Renal cortical epithelial cell (primary cell): ENCODE results near the gene AEN. TPM values are rescaled to one million over a fixed set of nuclear protein-coding genes. Genes with fewer than 3 reads are reported as not detected.

Experiments
- DNase-seq: peaks from one replicate; pipeline ENCODE4 v3.0.0-alpha.2; 2011; ENCODE audit warnings: low read depth
- total RNA-seq: library from RNA; depleted of rRNA; stranded (reverse); fragments of >200 nt; gene quantifications from 2 replicates; pipeline ENCODE4 v1.2.3, GENCODE V29; 2014

The AEN gene, protein sequence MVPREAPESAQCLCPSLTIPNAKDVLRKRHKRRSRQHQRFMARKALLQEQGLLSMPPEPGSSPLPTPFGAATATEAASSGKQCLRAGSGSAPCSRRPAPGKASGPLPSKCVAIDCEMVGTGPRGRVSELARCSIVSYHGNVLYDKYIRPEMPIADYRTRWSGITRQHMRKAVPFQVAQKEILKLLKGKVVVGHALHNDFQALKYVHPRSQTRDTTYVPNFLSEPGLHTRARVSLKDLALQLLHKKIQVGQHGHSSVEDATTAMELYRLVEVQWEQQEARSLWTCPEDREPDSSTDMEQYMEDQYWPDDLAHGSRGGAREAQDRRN
- total RNA-seq: 58.3 and 85.3 TPM in 2 replicates

- peak; percentile 88 for DNase-seq
Measured at GRCh38 chr15:88620995-88621772, at the start of gene AEN. TSS of gene AEN (plus strand) at chr15:88621340. CDS start at chr15:88626210, 4,870 bp downstream.

DNA sequence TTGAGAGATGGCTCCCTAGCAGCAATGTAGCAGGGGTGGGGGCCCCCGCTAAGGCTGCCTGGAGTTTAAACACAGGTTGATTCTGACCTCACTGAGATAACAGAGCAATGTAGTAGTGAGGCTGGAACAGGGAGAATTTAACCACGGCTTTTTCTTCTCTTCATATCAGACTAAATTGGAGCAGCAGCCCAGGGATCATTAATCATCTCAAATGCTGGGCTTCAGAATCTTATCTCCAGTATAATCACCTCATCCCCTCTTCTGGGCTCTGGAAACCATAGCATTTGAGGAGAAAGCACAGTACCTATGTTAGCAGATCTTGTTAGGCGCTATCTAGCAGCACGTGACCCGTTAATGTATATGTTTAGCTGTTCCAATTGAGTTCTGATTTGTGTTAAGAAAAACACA lies 49.3 kb upstream of the AEN start:
- DNase-seq: no peak

- DNase-seq: peak; percentile 8
Measured at GRCh38 chr15:88574077-88574476, 47.1 kb upstream of the AEN start.

- no peak for DNase-seq
Measured at GRCh38 chr15:88574655-88575054, 46.5 kb upstream of the AEN start.

DNA sequence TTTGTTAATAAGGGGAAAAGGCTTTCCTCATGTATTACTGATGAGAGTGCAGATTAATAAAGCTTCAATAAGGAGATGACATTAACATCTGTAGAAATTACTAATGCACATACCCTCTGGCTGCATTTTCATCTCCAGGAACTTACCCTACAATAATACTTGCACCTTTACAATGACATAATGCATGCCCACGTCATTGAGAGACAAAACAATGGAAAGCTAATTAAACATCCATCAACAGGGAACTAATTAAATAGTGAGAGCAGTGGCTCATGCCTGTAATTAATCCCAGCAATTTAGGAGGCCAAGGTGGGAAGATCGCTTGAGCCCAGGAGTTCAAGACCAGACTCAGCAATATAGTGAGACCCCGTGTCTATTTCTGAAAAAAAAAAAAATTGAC lies 41.8 kb upstream of the AEN start:
- no peak for DNase-seq

DNA sequence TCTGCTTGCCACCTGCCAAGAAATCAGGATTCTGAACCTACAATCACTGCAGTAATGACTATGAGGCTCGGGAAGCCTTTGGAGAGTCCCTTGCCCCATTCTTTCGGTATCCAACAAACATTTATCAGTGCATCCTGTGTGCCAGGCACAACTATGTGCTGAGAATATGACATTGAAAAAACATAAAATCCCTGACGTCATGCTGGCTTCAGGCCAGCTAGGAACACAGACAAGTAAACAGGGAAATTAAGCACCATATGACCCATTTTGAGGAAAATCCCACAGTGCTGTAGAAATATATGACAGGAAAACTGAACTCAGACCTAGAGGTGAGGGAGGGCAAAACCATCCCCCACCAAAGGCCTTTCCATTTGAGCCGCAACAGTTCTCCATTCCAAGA lies 40.6 kb upstream of the AEN start:
- DNase-seq: no peak

- DNase-seq: peak; percentile 6
Measured at GRCh38 chr15:88586401-88587162, 34.6 kb upstream of the AEN start.

- no peak for DNase-seq
Measured at GRCh38 chr15:88590759-88591158, 30.4 kb upstream of the AEN start.

DNA sequence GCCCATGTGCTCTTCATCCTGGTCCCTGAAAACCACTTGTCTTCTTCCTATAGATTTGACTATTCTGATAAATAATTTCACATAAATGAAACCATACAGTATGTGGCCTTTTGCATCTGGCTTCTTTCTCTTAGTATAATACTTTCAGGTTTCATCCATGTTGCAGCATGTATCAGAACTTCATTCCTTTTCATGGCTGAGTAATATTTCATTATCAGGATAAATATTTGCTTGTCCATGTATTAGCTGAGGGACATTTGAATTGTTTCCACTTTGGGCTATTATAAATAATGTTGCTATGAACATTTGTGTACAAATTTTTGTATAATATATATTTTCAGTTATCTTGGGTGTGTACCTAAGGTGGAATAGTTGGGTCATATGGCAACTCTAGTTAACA lies 29.8 kb upstream of the AEN start:
- DNase-seq: no peak

DNA sequence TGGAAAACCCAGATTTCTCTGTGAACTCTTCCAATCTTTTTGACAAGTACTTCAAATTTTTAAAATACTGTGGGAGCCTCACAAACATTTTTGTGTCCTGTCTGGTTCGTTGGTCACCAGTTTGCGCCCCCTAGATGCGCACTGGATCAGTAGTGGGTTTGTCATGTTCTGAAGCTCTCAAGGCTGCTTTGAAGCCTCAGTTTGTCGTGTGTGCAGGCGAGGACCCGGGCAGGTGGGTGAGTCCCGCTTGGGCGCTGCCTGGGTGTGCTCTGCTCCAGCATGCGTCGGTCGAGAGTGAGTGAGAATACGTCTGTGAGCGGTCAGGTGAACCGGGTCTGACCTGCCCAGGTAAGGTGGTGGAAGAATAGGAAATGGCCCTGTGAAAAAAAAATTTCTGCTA lies 17.3 kb upstream of the AEN start:
- DNase-seq: no peak

DNA sequence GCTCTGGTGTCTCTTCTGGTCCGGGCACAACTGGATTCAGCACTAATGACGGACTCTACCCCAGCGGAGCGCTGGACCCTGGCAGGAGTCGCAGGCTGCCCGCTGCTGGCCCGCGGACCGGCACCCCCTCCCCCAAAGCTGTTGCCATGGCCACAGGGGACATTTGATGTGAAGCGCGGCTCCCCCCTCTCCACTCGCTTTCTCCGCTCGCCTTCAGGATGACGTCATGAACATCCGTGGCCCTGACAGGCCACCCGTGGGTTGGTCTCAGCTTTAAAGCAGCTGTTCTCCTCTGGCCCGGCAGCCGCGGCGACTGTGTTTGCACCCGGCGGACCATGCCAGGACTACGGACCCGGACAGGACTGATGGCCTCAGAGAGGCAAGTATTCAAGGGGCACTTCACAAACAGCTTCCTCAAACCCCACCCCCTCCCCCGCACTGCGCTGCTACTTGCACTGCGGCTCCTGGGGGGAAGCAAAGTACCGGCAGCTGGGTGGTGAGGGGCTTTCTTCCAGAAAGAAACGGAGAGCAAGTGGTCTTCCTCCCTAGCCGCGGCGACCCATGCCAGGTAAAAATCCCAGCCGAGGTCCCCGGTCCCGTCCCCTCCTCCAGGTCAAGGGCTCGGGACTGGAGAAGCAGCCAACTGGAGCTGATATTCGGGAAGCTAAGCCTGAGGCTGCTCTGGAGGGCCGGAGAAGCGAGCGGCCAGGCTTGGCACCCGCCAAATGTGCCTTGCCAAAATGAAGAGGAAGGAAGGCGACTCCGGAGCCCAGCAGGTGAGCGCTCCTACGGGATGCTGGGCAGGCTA lies 16.6 kb upstream of the AEN start:
- no peak for DNase-seq

DNA sequence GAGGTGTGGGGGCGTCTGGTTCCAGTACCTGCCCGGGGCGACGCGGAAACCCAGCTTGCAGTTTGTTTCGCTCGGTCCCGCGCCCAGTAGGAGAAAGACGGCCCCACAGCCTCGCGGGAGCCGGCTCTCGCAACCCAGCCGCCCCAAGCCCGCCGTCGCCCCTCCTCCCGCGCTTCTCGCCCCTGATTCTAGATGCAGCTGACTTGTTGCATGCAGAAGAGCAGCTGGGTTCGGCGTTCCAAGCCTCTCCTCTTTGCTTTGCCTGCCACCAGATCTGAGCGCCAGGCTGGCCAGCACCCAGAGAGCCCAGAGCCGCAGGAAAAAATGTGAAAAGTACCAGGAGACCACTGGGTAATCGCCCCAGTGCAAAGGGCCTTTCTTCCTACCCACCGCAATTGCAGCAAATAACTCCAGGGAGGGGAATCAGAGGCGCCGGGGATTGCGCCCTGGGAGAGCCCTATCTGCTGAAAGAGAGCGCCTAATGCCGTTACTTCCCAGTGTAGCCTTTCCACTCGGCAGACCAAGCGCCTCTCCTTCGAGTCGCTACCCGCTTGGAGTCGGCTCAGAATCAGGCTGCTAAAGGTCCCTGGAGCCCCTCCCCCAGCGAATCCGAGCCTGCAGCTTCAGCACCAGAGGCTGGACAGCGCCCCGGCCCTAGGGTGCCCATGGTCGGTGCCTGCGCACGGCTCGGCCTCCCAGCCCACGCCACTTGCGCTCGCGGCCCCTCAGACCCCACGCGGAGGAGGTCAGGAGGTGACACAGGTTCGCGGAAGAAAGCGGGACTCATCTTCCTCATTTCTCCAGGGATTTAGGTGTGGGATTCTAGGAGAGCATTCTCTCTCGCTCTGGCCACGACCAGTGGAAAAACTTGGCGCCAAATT lies 15.7 kb upstream of the AEN start:
- no peak for DNase-seq

DNA sequence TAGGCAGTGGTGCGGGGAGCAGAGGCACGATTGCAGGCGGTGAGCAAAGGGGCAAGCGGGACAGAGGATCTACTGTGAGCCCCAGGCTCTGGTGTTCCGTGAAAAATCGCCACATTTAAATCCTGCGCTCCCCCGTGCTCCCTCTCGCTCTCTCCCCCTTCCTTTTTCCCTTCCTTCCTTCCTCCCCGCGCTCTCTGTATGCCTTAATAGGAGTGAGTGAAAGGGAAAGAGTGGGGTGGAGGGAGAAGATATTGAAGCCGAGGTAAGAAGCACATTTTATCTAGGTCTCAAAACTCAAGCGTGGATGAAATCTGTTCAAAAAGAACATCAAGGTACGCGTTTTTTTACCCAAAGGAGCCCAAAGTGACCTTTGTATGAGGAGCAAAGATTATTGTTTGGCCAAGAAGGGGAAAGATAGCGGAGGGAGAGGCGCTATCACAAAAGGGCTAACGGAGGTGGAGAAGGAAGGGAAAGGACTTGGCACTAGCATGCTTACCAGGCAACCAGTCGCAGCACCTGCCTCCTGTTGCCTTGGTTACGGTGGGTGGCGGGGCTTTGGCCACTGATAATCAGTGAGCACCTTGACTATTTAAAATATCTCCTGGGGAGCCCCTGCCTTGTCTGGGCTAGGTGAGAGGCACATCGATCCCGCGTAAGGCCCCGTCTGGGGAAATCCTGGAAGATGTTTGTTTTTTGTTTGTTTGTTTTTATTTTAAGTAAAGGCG lies 14.9 kb upstream of the AEN start:
- no peak for DNase-seq

DNA sequence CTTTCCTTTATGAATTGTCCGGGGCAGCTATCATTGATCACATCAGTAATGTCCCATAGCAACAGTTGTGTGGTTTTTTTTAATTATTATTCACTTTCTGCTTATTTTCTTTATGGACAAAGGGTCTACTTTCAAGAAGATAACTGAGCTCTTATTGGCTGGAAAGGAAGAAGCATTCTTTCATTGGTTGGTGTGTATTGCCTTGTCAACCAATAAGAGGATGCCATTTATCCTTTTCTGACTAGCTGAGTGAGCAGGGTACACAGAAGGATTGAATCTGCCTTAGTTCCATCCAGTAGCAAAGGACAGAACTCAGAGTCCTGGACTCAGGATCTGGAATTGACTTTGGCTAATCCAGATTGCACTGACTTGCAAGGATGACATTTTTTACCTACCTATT lies 13.2 kb upstream of the AEN start:
- no peak for DNase-seq

- DNase-seq: no peak
Measured at GRCh38 chr15:88608607-88609181, 12.4 kb upstream of the AEN start.

DNA sequence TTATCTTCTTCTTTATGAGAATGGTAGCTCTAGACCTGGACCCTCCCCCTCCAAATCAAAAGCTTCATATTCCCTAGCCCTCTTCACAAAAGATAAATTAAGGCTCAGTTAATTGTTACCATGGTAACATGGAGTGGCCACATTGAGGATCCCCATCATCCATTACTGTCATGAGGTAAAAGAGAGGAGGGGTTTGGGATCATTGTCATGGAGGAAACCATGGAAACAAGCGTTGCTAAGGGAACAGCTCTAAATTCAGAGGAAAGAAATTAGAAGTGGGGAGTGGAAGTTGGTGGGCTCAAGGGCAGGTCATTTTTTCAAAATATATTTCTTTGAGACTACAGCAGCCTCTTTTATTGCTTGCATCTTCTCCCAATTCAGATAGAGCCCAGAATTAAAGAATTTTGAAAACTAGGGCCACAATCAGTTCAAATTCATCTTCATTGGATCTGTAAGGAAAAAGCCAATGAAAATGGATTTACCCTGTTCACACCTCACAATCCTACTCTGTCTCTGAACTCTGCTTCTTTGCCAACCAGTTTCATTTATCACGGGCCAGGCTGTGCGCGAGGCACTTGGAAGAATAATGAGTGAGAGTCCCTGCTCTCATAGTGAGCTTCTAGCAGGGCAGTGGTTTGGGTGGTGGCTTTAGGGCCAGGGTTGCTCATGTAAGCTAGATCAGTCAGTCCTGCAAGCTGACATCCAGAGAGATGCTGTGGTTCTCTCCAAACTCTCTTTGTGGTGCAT lies 11.6 kb upstream of the AEN start:
- DNase-seq: no peak

GRCh38 chr15:88610701-88611231 lies 10.4 kb upstream of the AEN start:
- peak; percentile 15 for DNase-seq

DNA sequence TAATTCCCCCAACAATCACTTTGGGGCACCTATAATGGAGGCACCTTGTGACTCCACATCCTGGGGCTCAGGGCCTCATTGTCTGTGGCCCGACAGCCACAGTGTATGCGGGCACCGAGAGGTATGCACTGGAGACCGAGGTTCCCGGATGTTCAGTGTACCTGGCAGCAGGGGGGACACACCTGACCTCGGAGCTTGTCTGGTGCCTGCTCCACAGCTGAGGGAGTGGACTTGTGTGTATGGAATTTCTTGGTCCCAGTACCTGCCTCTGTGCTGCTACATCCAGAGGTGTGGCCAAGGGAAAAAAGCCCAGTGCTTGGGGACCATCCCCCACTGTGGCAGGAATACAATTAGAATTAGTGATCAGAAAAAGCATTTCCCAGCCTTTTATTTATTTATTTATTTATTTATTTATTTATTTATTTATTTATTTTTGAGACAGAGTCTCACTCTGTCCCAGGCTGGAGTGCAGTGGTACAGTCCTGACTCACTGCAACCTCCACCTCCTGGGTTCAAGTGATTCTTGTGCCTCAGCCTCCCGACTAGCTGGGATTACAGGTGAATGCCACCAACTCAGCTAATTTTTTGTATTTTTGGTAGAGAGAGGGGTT lies 8.8 kb upstream of the AEN start:
- DNase-seq: no peak
